Lower lobe of right lung (tissue), 2 donors: Measurements from ENCODE around the gene FHAD1. TPM values are rescaled to one million over a fixed set of nuclear protein-coding genes. Genes with fewer than 3 reads are reported as not detected.

ENCODE experiments used
- ATAC-seq, 2 donors: fragments of 200-7000 bp; cut with Tn5 transposase; one replicate each; pipeline ENCODE4 v1.9.1; 2020 to 2022; ENCODE audit warnings: mild to moderate bottlenecking in 2 of 2, moderate library complexity in 2 of 2
- DNase-seq: peaks from one replicate; pipeline ENCODE4 v3.0.0-alpha.2; 2020
- H3K27ac ChIP-seq: fragments of 200-600 bp; one replicate; pipeline ENCODE4 v1.8.0; 2022
- H3K27me3 ChIP-seq: fragments of 200-600 bp; one replicate; pipeline ENCODE4 v1.8.0; 2022; ENCODE audit warnings: low read depth
- H3K36me3 ChIP-seq: fragments of 200-600 bp; one replicate; pipeline ENCODE4 v1.8.0; 2022; ENCODE audit warnings: mild to moderate bottlenecking
- H3K4me1 ChIP-seq: fragments of 200-600 bp; one replicate; pipeline ENCODE4 v1.8.0; 2022
- H3K4me3 ChIP-seq: fragments of 200-600 bp; one replicate; pipeline ENCODE4 v1.8.0; 2022; ENCODE audit warnings: mild to moderate bottlenecking
- H3K9me3 ChIP-seq: fragments of 200-600 bp; one replicate; pipeline ENCODE4 v1.8.0; 2022
- CTCF ChIP-seq: fragments of 200-600 bp; IDR thresholded peaks from one replicate; pipeline ENCODE4 v1.8.0; 2022; ENCODE audit warnings: antibody characterized with exemption, mild to moderate bottlenecking
- intact Hi-C: fragments of 100-400 bp; cut with DNase I; formaldehyde crosslinking; loops from one replicate; pipeline ENCODE4 v1.11.0; 2022
- total RNA-seq: library from RNA; stranded (reverse); fragmentation: NEBNext Ultra II Directional; extraction: Animal tissue kit (Norgen Biotek cat#: 25700); gene quantifications from one replicate; pipeline ENCODE4 v1.2.1, GENCODE V29; 2021
- donor health status: DM: no; HTN: yes; CAD: no; lungs with severe emphysema.

The FHAD1 gene
- total RNA-seq, 1 donor from 2014 or later = 14.3 TPM

GRCh38 chr1:15332525-15332924 is 85.5 kb downstream of the FHAD1 start:
- no peak overlapping the region for H3K4me3 ChIP-seq
- no peak for DNase-seq
- H3K27ac ChIP-seq = no peak overlapping the region
- no peak for ATAC-seq
- H3K36me3 ChIP-seq = no peaks in the 10 kb centered on the region
- no peaks in the 10 kb centered on the region for H3K9me3 ChIP-seq
- peaks cover 26% of the 10 kb centered on the region for H3K4me1 ChIP-seq
- intact Hi-C loops = no loop called here
- H3K27me3 ChIP-seq = no peaks in the 10 kb centered on the region
- TF ChIP-seq CTCF = no peak

GRCh38 chr1:15332952-15333715 is 86.1 kb downstream of the FHAD1 start:
- Histone ChIP-seq H3K27me3 (no peaks in the 10 kb centered on the region), H3K9me3 (no peaks in the 10 kb centered on the region), H3K27ac (no peak overlapping the region), H3K4me1 (peaks cover 31% of the 10 kb centered on the region), H3K4me3 (no peak overlapping the region), H3K36me3 (no peaks in the 10 kb centered on the region)
- DNase-seq (peak; percentile 8), ATAC-seq (no peak)
- intact Hi-C loops = no loop called here
- TF ChIP-seq CTCF = no peak

GRCh38 chr1:15334995-15335394 is 88.0 kb downstream of the FHAD1 start:
- TF ChIP-seq CTCF = no peak
- Histone ChIP-seq H3K4me3 (no peak overlapping the region), H3K9me3 (no peaks in the 10 kb centered on the region), H3K27me3 (no peaks in the 10 kb centered on the region), H3K4me1 (peaks cover 18% of the 10 kb centered on the region), H3K27ac (no peak overlapping the region), H3K36me3 (no peaks in the 10 kb centered on the region)
- DNase-seq (no peak), ATAC-seq (no peak)
- intact Hi-C loops = no loop called here

GRCh38 chr1:15336866-15337265 is 89.8 kb downstream of the FHAD1 start:
- intact Hi-C loops = no loop called here
- peak; percentile 40 for DNase-seq
- Histone ChIP-seq H3K27ac (no peak overlapping the region), H3K27me3 (no peaks in the 10 kb centered on the region), H3K9me3 (no peaks in the 10 kb centered on the region), H3K4me3 (no peak overlapping the region), H3K4me1 (peaks cover 23% of the 10 kb centered on the region), H3K36me3 (no peaks in the 10 kb centered on the region)
- ATAC-seq = no peak
- TF ChIP-seq CTCF = no peak

GRCh38 chr1:15337656-15338402 is 90.8 kb downstream of the FHAD1 start:
- Histone ChIP-seq H3K27me3 (no peaks in the 10 kb centered on the region), H3K27ac (no peak overlapping the region), H3K4me3 (no peak overlapping the region), H3K9me3 (no peaks in the 10 kb centered on the region), H3K4me1 (peaks cover 23% of the 10 kb centered on the region), H3K36me3 (no peaks in the 10 kb centered on the region)
- no peak for TF ChIP-seq CTCF
- intact Hi-C loops = no loop called here
- ATAC-seq (peak; percentile 83 to 89), DNase-seq (peak; percentile 37)
